ENCODE results near the gene BHLHA9.

BHLHA9 gene

DNA sequence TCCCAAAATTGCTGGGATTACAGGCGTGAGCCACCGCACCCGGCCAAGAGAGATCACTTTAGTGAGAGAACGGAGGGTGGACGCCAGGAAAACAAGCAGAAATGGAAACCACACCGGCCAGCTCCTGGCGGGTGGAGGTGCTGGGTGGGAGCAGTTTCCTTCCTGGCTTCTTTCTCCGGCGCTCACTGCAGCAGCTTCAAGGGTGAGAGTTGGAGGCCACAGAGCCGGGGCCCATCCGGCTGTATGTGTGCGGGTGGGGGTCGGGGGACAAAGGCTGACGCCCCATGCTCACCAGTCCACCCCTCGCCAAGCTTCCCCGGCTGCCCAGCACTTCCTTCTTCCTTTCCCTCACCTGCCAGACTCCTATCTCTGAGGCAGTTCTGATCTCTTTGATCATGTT is 13.5 kb upstream of the BHLHA9 start:
- DNase-seq, result no peak

DNA sequence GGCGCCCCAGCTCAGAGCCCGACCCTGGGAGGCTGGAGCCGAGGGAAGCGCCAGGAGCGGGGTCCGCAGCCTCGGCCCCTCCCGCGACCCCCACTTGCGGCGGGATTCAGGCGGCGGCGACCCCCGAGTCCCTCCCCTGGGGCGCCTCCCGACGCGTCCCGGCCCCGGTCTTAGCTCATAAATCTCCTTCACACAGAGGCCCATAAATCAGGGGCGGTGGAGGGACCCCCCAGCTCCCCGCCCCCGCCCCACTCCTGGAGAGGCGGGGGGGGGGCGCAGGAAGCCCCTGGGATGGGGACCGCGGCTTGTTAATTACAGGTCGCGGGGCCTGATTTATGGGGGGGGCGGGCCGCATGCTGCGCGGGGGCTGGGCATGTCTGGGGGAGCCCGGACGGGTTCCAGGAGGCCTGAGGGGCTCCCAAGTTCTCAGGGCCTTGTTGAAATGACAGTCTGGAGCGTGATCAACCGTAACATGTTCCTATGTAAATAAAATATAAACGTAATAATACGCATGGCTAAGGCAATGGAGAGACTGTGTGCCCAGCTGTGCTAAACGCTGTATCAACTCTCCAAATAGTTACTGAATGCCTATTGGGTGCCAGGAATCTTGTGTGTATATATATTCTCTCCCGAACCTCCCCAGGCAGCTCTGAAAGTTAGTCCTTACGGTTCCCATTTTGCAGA is 10.0 kb upstream of the BHLHA9 start:
- no peak for DNase-seq

DNA sequence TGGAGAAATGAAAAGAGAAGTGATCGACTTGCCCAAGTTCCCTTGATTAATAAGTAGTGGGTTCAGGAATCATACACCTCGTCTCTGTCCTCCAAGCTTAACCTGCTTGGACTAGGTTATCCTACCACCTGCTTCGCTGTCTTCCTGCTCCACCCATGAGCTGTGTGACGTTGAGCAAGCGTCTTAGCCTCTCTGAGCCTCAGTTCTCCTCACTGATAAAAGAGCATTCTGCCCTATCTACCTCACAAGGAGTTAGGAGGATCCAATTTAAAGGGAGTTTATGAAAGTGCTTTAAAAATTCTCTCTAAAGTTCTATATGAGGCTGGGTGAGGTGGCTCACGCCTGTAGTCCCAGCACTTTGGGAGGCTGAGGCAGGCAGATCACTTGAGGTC is 9.5 kb upstream of the BHLHA9 start:
- no peak for DNase-seq

DNA sequence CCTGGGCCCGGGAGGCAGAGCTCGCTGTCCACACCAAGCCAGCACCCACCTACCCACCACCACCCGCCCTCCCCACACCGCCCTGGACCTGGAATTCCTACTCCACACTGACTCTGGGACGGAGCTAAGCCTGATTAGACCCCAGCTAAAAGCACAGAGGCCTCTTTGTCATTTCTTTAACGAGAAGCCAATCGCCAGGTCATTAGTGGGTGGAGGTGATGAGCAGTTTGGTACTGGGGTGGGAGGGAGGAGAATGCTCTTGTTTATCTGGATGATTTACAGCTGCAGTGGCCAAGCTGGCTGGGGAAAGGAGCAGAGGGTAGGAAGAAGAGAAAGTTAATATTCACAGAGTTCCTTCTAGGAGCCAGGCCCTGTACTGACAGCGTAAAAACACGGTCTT is 6.0 kb upstream of the BHLHA9 start:
- DNase-seq, result no peak

DNA sequence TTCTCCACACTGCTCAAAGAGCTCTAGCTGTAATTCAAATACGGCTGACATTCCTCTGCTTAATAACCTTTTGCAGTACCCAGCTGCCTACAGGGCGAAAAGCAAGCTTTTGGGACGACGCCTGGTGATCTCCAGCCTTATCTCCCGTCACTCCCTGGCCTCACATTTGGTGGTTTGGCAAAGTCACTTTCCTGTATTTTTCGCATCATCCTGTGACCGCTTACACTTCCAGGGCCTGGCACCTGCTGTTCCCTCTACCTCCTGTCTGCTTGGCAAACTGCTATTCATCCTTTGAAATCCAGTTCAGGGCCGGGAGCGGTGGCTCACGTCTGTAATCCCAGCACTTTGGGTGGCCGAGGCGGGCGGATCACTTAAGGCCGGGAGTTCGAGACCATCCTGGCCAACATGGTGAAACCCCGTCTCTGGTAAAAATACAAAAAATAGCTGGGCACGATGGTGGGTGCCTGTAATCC is 2.7 kb upstream of the BHLHA9 start:
- DNase-seq, result no peak

DNA sequence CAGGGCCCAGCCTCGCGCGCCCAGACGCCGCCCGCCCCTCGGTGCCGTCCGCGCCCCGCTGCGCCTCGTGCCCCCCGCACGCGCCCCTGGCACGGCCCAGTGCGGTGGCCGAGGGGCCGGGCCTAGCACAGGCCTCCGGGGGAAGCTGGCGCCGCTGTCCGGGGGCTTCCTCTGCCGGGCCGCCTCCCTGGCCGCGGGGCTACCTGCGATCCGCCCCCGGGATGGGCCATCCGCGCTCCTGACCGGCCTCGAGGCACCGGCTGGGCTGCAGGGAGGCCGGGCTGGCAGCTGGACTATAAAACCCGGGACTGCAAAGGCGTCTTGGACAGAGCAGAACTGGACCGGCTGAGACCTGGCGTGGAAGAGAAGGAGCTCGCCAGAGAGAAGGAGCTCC is 783 bp downstream of the BHLHA9 start:
- no peak for DNase-seq

DNA sequence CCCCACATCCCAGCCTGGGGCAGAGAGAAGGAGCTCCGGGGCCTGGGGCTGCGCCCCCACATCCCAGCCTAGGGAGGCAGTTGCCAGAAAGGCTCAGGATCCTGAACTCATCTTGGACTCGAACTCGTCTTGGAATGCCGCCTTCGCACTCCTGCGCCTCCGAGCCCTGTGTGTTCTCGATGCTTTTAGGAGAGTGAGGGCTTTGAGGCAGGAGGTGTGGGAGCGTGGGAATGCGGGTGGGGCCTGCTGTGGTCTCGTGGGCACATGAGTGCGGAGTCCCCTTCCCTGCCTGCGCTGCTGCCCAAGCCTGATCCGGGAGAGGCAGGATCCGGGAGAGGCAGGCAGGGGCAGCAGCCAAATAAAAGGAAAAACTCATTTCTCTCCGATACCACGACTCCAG is 1.2 kb downstream of the BHLHA9 start:
- no peak for DNase-seq

DNA sequence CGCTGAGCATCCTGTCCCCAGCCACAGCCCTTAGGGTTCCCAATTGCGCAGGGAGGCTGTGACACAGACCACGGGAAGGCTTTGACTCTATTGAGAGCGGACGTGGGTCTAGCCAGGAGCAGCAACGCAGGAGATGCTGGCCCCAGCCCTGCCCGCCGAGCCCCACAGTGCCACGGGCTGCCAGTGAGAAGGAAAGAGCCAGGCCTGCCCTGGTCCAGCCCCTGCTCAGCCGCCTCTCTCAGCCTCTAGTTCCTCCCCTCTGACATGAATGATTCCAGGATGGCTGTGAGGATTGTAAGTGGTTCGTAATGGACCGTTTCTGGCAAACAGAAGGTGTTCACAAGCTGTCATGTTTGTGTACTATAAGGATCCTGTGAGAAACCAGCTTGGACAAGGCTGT is 2.5 kb downstream of the BHLHA9 start:
- DNase-seq, result no peak

DNA sequence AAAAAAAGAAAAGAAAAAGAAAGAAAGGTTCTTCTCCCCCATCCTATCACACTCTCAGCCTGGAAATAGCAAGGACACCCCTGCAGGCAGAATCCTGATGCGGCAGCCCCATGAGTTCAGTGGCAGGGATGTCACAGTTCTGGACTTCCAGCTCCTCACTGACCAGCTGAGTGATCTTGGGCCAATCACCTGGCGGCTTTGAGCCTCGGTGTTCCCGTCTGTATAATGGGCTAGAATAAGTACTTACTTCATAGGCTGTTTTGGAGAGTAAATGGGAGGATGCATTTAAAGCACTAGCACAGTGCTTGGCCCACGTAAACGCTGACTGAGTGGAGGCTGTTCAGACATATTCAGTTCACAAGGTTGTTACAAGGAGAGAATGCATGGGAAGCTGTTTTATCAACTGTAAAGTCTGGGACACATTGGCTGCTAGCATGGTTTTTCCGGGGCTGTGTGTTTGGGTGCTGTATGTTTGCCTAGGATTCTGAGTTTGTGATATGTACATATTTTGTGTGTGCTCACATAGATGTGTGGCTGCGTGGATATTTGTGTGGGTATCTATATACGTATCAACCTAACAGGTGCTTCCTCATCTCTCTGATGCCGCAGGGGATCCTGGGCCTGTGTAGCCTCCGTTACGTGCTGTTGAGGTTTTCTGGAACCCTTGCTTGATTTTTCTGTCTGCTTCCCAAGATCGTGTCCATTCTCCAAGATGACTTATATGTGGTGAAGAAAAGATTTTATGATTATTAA is 3.4 kb downstream of the BHLHA9 start:
- no peak for DNase-seq

DNA sequence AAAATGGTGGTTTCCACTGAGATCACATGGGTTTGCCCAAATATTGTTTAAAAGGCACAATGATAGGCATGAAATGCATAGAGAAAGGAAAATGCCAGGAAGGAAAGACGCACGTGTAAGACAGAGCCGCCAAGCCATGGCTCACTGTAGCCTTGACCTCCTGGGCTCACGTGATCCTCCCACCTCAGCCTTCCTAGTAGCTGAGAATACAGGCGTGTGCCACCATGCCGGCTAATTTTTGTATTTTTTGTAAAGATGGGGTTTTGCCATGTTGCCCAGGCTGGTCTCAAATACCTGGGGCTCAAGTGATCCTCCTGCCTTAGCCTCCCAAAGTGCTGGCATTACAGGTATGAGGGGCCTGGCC is 4.0 kb downstream of the BHLHA9 start:
- DNase-seq, result no peak

DNA sequence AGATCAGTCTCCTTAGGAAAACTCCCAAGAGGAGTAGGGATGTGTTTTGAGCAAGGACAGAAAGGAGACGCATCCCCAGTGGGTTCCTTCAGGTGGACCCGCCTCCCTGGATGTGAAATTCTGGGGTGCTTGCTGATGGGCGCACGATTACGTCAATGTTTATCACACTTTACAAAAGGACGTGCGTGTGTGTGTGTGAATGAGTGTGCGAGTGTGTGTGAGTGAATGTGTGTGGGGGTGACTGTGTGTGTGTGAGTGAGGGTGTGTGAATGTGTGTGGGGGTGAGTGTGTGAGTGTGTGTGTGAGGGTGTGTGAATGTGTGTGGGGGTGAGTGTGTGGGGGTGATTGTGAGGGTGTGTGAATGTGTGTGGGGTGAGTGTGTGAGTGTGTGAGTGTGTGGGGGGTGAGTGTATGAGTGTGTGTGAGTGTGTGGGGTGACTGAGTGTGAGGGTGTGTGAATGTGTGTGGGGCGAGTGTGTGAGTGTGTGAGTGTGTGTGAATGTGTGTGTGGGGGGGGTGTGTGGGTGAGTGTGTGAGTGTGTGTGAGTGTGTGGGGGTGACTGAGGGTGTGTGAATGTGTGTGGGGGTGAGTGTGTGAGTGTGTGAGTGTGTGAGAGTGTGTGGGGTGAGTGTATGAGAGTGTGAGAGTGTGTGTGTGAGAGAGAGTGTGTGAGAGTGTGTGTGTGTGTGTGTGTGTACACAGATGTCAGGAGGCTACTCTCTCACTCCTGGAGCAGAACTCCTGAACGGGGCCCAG is 5.1 kb downstream of the BHLHA9 start:
- no peak for DNase-seq

DNA sequence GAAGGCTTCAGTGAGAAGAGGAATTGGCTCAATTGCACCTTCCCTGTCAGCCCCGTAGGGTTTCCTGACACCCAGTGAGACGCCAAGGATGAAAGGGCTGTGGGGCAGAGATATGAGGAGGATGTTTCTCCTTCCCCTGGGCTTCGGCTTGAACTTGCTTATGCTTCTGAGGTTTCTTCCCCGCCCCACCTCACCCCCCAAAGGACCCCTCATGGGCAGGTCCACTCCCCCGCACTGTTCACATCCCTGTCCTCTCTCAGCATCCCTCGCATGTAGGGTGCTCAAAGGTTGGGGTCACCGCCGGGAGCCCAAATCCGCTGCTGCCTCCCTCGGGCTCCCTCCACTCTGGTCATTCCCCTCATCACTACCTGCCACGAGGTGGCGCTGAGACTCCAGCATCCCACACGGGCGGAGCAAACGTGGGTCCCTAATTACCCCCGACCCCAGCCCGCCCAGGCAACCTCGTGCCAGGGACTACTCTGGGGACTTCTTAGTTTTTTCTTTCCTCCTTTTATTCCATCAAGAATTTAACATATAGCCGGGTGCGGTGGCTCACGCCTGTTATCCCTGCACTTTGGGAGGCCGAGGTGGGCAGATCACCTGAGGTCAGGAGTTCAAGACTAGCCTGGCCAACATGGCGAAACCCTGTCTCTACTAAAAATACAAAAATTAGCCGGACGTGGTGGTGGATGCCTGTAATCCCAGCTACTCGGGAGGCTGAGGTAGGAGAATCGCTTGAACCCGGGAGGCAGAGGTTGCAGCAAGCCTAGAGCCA is 5.9 kb downstream of the BHLHA9 start:
- DNase-seq, result peak; percentile 72

DNA sequence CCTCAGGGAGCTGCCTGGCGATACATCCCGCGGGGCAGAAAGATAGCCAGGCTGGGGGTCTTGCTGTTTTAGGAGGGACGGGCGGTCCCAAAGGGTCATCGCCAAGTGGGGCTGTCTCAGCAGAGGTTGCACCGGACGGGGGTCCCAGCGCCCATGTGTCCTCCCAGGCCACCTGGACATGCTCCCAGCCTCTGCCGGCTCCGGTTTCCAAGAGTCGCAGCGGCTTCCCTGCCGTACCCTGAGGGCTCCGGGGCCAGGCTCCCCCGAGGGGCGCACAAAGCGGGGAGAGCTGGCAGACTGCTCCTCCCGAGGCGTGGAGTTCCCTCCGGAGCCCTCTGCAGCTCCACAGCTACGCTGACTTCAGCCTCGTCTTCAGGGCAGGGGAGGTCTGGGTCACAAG is 10.4 kb downstream of the BHLHA9 start:
- DNase-seq, result no peak

DNA sequence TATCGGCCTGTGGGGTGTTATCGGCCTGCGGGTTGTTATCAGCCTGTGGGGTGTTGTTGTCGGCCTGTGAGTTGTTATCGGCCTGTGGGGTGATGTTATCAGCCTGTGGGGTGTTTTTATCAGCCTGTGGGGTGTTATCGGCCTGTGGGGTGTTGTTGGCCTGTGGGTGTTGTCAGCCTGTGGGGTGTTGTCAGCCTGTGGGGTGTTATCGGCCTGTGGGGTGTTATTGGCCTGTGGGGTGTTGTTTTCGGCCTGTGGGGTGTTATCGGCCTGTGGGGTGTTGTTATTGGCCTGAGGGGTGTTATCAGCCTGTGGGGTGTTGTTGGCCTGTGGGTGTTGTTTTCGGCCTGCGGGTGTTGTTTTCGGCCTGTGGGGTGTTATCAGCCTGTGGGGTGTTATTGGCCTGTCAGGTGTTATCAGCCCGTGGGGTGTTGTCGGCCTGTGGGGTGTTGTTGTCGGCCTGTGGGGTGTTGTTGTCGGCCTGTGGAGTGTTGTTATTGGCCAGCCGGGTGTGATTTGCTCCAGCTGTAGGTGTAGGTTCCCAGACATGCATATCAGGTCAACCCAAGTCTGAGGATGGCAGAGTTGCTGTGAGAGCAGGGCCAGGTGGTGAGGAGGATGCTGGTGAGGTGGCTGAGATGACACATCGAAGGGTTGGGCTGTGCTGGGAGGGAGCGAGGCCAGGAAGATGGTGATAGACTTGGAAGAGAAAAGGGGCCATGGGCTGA is 16.3 kb downstream of the BHLHA9 start:
- DNase-seq, result no peak

DNA sequence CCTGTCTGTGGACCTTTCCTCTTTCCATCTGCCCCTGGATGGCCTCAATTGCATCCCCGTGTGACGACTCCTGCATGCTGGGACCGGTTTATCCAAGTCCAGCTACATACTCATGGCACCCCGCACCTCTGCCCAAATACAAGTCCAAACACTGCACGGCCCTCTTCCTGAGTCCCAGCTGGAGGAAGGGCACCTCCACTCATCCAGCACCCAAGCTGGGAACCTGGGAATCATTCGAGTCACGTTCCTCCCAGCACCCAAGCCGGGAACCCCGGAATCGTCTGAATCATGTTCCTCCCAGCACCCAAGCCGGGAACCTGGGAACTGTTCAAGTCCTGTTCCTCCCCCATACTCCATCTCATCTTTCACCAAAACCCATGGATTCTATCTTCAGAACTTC is 19.5 kb downstream of the BHLHA9 start:
- no peak for DNase-seq

DNA sequence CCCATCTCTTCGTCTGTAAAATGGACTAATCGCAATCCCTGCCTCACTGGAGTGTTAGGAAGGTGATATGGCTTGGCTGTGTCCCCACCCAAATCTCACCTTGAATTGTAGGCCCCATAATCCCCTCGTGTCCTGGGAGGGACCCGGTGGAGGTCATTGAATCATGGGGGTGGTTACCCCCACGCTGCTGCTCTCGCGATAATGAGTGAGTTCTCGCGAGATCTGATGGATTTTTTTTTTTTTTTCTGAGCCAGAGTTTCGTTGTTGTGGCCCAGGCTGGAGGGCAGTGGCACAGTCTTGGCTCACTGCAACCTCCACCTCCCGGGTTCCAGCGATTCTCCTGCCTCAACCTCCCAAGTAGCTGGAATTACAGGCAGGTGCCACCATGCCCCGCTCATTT is 20.4 kb downstream of the BHLHA9 start:
- no peak for DNase-seq

DNA sequence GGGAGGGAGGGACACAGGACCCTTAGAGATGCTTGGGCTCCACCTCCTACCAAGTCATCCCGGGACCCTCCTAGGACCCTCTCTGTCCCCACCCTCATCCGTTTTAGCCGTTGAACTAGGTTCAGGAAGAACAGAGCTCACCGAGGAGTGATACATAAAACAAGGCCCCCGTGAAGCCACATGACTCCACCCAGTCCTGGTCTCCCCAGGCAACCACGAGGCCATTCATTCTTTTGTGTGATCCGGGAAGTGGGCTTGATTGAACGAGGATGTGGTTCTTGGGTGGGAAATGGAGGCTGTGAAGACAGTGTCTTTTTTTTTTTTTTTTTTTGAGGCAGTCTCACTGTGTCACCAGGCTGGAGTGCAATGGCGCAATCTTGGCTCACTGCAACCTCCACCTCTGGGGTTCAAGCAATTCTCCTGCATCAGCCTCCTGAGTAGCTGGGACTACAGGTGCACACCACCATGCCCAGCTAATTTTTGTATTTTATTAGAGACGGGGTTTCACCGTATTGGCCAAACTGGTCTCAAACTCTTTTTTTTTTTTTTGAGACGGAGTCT is 24.0 kb downstream of the BHLHA9 start:
- DNase-seq, result peak; percentile 25

DNA sequence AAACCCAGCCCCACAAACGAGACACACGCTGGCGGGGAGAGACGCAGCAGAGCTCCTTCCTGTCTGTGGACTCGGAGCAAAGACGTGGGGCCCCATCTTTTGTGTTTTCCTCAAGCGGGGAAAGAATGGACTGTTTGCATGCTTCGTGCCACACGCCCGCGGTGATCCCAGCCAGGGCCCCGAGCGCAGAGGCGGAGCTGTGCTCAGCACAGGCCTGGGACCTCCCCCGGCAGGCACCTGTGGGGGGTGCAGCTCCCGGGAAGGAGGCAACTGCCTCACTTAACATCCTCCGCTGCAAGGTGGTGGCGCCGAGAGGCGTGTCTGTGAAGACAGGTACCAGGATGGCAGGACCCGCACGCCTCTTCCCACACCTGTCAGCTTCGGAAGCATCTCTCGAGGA is 28.4 kb downstream of the BHLHA9 start:
- DNase-seq, result peak; percentile 48

DNA sequence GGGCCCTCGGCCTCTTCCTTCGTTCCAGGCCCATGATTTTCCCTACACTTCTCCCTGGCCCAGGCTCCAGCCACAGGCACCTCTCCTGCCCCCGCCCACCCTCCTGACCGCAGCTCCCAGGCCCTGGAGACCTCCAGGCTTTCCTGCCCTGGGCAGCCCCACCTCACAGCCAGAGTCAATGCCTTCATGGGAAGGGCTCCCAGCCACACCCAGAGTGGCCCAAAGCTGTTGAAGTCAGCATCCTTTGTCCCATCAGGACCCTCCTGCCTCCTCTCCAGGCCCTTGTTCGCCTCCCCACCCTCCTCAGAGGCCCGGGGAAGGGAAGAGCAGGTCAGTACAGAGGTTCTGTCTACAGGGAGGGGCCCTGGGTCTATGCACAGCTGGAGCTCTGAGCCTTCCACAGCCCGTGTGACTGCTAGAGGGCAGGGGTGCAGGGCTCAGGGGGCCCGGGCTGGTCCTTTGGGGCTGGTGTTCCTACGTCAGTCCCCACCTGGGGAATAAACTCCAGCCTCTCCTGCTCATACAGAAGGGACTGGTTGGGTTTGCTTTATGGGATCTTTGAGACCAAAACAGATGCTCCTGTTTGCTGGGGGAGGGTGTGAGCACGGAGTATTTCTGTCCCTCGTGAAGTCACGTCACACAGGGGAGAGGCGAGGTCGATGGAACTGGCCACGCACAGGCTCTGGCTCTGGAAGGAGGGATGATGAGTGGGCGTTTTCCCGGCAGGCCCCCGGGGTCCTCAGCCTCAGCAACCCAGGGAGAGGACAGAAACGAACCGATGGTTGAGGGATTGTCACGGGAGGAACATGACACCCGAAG is 29.5 kb downstream of the BHLHA9 start:
- DNase-seq, result no peak

DNA sequence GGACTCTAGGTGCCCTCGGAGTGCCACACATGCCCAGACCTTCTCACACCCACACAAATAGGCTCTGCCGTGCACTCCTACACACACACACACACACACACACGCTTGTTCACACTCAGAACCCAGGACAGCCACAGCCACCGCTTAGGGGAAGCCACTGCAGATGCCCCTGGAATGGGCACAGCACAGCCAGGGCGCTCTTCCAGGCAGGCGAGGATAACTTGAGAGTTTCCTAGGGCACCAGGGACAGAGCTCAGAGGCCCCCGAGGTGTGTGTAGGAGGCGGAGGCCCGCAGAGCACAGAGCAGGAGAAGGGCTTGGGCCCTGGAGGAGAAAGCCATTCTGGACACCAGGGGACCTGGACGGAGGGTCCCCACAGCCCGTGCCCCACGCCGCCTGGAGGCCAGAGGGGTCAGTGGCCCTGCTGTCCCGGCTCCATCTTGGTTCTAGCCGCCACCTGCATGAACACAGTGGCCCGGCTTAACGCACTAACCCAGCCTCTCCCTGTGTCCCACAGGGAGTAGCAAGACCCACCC is 30.2 kb downstream of the BHLHA9 start:
- DNase-seq, result no peak

DNA sequence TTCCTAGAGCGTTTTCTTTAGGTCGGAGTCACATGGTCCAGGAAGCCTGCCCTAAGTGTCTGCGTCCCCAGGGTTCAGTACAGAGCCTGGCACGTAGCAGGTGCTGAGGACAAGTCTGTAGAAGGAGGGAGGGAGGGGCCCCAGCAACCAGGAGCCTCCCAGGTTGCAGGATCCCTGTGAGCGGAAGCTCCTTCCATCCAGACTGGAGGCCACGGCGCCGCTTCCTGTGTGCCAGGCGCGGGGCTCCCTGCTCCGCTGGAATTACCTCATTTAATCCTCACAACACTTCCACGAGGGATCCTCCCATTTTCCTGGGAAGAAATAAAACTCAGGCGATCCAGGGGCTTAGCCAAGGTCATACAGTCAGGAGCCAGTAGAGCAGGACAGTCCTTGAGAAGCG is 31.3 kb downstream of the BHLHA9 start:
- DNase-seq, result no peak

Data from stimulated activated CD4-positive, alpha-beta T cell treated with anti-CD3 and anti-CD28 coated beads, Interleukin-12 subunit alpha, Interleukin-12 subunit beta, amount 100 ng/mL, for 4 hours (primary cell).